Loucy (cell line): ENCODE results near the gene BAIAP2L1.

Experiments used
- H2AFZ ChIP-seq: fragments of 200-600 bp; sonication (generic); 2 replicates; pipeline ENCODE4 v1.6.0; 2016; ENCODE audit warnings: antibody characterized with exemption, mild to moderate bottlenecking, low read length, moderate library complexity
- H3F3A ChIP-seq: fragments of 200-600 bp; 2 replicates; pipeline ENCODE4 v1.6.0; 2016; ENCODE audit warnings: antibody characterized with exemption, low read depth, mild to moderate bottlenecking
- H3K27me3 ChIP-seq: fragments of 200-600 bp; sonication (generic); 2 replicates; pipeline ENCODE4 v1.6.1; 2014; ENCODE audit warnings: low read length, mild to moderate bottlenecking; ENCODE audit not compliant: insufficient read depth, poor library complexity, severe bottlenecking
- H3K36me3 ChIP-seq: fragments of 200-600 bp; sonication (generic); 2 replicates; pipeline ENCODE4 v1.6.1; 2016; ENCODE audit warnings: low read length; ENCODE audit not compliant: insufficient read depth
- H3K4me1 ChIP-seq: fragments of 200-600 bp; sonication (generic); 2 replicates; pipeline ENCODE4 v1.5.1; 2014; ENCODE audit warnings: low read length, mild to moderate bottlenecking; ENCODE audit not compliant: insufficient read depth, poor library complexity, severe bottlenecking
- H3K4me2 ChIP-seq: fragments of 200-600 bp; sonication (generic); 2 replicates; pipeline ENCODE4 v1.6.0; 2014; ENCODE audit warnings: antibody characterized with exemption, low read length, low read depth, mild to moderate bottlenecking; ENCODE audit not compliant: poor library complexity, severe bottlenecking
- H3K4me3 ChIP-seq: fragments of 200-600 bp; sonication (generic); 2 replicates; pipeline ENCODE4 v1.5.1; 2014; ENCODE audit warnings: low read length, mild to moderate bottlenecking, mixed read lengths; ENCODE audit not compliant: poor library complexity, severe bottlenecking
- H3K79me2 ChIP-seq: fragments of 200-600 bp; sonication (generic); 2 replicates; pipeline ENCODE4 v1.6.1; 2014; ENCODE audit warnings: low read length; ENCODE audit not compliant: insufficient read depth
- H3K9ac ChIP-seq: fragments of 200-600 bp; sonication (generic); 2 replicates; pipeline ENCODE4 v1.6.0; 2014; ENCODE audit warnings: mild to moderate bottlenecking, low read depth, low read length, moderate library complexity; ENCODE audit not compliant: poor library complexity, severe bottlenecking
- H3K9me2 ChIP-seq: fragments of 200-600 bp; sonication (generic); replicated peaks from 2 replicates; pipeline ENCODE4 v1.6.1; 2016; ENCODE audit warnings: low read depth, low read length, mixed read lengths
- H3K9me3 ChIP-seq: fragments of 200-600 bp; sonication (generic); 2 replicates; pipeline ENCODE4 v1.6.1; 2014; ENCODE audit warnings: mild to moderate bottlenecking, antibody characterized with exemption, low read length, low read depth; ENCODE audit not compliant: insufficient read depth
- H4K20me1 ChIP-seq: fragments of 200-600 bp; sonication (generic); 2 replicates; pipeline ENCODE4 v1.6.0; 2014; ENCODE audit warnings: antibody characterized with exemption, low read length, mild to moderate bottlenecking; ENCODE audit not compliant: insufficient read depth, poor library complexity, severe bottlenecking
- CTCF ChIP-seq: fragments of 200-600 bp; sonication (generic); conservative IDR thresholded peaks from 2 replicates; pipeline ENCODE4 v1.5.1; 2014; ENCODE audit warnings: mild to moderate bottlenecking, antibody characterized with exemption, low read length
- EZH2phosphoT487 ChIP-seq: fragments of 200-600 bp; IDR thresholded peaks from 2 replicates; pipeline ENCODE4 v1.6.1; 2018; ENCODE audit warnings: antibody characterized with exemption, mild to moderate bottlenecking, moderate library complexity, borderline replicate concordance

Gene BAIAP2L1

GRCh38 chr7:98241674-98242241 is 159.1 kb downstream of the BAIAP2L1 start:
- Histone ChIP-seq H3K4me3 (no peak overlapping the region), H3K27me3 (no peaks in the 10 kb centered on the region), H4K20me1 (no peaks in the 10 kb centered on the region), H3K4me1 (no peaks in the 10 kb centered on the region), H3K36me3 (peaks cover 4% of the 10 kb centered on the region; the same call in 1 of the 2 replicates), H3K79me2 (no peaks in the 10 kb centered on the region), H3K9me2 (no peaks in the 10 kb centered on the region), H3K4me2 (no peak overlapping the region), H3F3A (no peaks in the 10 kb centered on the region), H2AFZ (no peak overlapping the region), H3K9me3 (no peaks in the 10 kb centered on the region), H3K9ac (no peak overlapping the region)
- TF ChIP-seq CTCF (no peak), EZH2phosphoT487 (no peak)
